Calu3 (cell line): ENCODE measurements around the gene SHANK1. TPM values are rescaled to one million over a fixed set of nuclear protein-coding genes. Genes with fewer than 3 reads are reported as not detected.
"Not testable (repeated sequence)": the region's sequence is repeated elsewhere in the genome, so short reads cannot be mapped to it uniquely, and the experiment has no call there.

Experiments
- BruUV-seq: library from RNA; stranded (reverse); fragments of 400-500 nt; replicated peaks from 2 replicates; lab custom pipeline; 2021; lab: Mats Ljungman, UMichigan
- CTCF ChIA-PET: fragments of 300-600 bp; sonication (Branson Sonifier 250); formaldehyde crosslinking; loops from one replicate; lab custom pipeline; 2022; ENCODE audit warnings: antibody characterized with exemption; lab: Charles Lee
- DNase-seq: peaks from one replicate; pipeline ENCODE4 v3.0.0; 2022
- H3K27ac Mint-ChIP-seq: one replicate; pipeline ENCODE4 v1.8.0; 2022; ENCODE audit warnings: mixed read lengths; ENCODE audit not compliant: unreplicated experiment
- H3K27me3 Mint-ChIP-seq: one replicate; pipeline ENCODE4 v1.8.0; 2022; ENCODE audit warnings: mixed read lengths; ENCODE audit not compliant: unreplicated experiment
- H3K36me3 Mint-ChIP-seq: one replicate; pipeline ENCODE4 v1.8.0; 2022; ENCODE audit warnings: mild to moderate bottlenecking, moderate library complexity, mixed read lengths; ENCODE audit not compliant: insufficient read depth, unreplicated experiment
- H3K4me1 Mint-ChIP-seq: one replicate; pipeline ENCODE4 v1.8.0; 2022; ENCODE audit warnings: mild to moderate bottlenecking, low read depth, mixed read lengths; ENCODE audit not compliant: unreplicated experiment
- H3K4me3 Mint-ChIP-seq: one replicate; pipeline ENCODE4 v1.8.0; 2022; ENCODE audit warnings: mild to moderate bottlenecking, low read depth, moderate library complexity, mixed read lengths; ENCODE audit not compliant: unreplicated experiment
- H3K9me3 Mint-ChIP-seq: one replicate; pipeline ENCODE4 v1.8.0; 2022; ENCODE audit warnings: low read depth, mixed read lengths; ENCODE audit not compliant: unreplicated experiment
- intact Hi-C: fragments of 100-400 bp; cut with micrococcal nuclease; formaldehyde crosslinking; loops from one replicate; pipeline ENCODE4 v1.10.0; 2022; ENCODE audit not compliant: unreplicated experiment
- total RNA-seq: library from RNA; stranded (reverse); gene quantifications from 2 replicates; pipeline ENCODE4 v1.2.3, GENCODE V29; 2022
- TF ChIP-seq, protein P1 (sequence below): fragments of 200-600 bp; IDR thresholded peaks from one replicate; pipeline ENCODE4 v1.8.0; 2022; ENCODE audit warnings: antibody characterized with exemption; ENCODE audit not compliant: unreplicated experiment

Gene SHANK1
- total RNA-seq, 1 experiment from 2014 or later, result not detected

GRCh38 chr19:50759886-50760285, 40.3 kb upstream of the SHANK1 start:
- Mint-ChIP-seq H3K9me3 (no peaks in the 10 kb centered on the region), H3K36me3 (peaks cover 5% of the 10 kb centered on the region), H3K4me1 (no peaks in the 10 kb centered on the region), H3K27me3 (peaks cover 53% of the 10 kb centered on the region), H3K4me3 (no peak overlapping the region), H3K27ac (no peak overlapping the region)
- BruUV-seq, result no TSS peak
- intact Hi-C loops, result no loop called here
- CTCF ChIA-PET, result interaction anchor here (0.7 kb wide), 1 partner anchor 17 kb away, joined by 4 read pairs; no protein-coding TSS in a partner anchor
- TF ChIP-seq, protein P1, sequence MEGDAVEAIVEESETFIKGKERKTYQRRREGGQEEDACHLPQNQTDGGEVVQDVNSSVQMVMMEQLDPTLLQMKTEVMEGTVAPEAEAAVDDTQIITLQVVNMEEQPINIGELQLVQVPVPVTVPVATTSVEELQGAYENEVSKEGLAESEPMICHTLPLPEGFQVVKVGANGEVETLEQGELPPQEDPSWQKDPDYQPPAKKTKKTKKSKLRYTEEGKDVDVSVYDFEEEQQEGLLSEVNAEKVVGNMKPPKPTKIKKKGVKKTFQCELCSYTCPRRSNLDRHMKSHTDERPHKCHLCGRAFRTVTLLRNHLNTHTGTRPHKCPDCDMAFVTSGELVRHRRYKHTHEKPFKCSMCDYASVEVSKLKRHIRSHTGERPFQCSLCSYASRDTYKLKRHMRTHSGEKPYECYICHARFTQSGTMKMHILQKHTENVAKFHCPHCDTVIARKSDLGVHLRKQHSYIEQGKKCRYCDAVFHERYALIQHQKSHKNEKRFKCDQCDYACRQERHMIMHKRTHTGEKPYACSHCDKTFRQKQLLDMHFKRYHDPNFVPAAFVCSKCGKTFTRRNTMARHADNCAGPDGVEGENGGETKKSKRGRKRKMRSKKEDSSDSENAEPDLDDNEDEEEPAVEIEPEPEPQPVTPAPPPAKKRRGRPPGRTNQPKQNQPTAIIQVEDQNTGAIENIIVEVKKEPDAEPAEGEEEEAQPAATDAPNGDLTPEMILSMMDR, result no peak
- no peak for DNase-seq

DNA sequence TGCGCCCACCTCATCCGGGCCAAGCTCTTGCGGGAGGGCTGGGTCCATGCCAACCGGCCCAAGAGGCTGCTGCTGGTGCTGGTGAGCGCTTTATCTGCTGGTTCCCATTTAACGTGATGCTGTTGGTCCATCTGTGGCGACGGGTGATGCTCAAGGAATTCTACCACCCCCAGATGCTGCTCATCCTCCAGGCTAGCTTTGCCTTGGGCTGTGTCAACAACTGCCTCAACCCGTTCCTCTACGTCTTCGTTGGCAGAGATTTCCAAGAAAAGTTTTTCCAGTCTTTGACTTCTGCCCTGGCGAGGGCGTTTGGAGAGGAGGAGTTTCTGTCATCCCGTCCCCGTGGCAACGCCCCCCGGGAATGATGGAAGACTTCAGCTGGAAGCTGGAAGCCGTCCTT, 39.5 kb upstream of the SHANK1 start:
- DNase-seq, H3K27ac Mint-ChIP-seq, H3K4me3 Mint-ChIP-seq, CTCF ChIA-PET, H3K4me1 Mint-ChIP-seq, H3K9me3 Mint-ChIP-seq, H3K36me3 Mint-ChIP-seq, BruUV-seq, intact Hi-C loops: not testable (repeated sequence)
- peaks cover 53% of the 10 kb centered on the region for H3K27me3 Mint-ChIP-seq

DNA sequence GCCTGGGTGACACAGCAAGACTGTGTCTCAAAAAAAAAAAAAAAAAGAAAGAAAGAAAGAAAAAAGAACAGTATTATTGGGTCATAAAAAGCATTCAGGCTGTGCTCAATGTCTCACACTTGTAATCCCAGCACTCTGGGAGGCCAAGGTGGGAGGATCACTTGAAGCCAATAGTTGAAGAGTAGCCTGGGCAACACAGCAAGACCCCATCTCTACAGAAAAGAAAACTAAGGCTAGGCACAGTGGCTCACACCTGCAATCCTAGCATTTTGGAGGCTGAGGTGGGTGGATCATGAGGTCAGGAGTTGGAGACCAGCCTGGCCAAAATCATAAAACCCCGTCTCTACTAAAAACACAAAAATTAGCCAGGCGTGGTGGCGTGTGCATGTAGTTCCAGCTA, 38.0 kb upstream of the SHANK1 start:
- CTCF ChIA-PET, H3K27ac Mint-ChIP-seq, H3K4me3 Mint-ChIP-seq, intact Hi-C loops, H3K4me1 Mint-ChIP-seq, H3K9me3 Mint-ChIP-seq, H3K36me3 Mint-ChIP-seq, BruUV-seq, DNase-seq: not testable (repeated sequence)
- H3K27me3 Mint-ChIP-seq, result peaks cover 63% of the 10 kb centered on the region

DNA sequence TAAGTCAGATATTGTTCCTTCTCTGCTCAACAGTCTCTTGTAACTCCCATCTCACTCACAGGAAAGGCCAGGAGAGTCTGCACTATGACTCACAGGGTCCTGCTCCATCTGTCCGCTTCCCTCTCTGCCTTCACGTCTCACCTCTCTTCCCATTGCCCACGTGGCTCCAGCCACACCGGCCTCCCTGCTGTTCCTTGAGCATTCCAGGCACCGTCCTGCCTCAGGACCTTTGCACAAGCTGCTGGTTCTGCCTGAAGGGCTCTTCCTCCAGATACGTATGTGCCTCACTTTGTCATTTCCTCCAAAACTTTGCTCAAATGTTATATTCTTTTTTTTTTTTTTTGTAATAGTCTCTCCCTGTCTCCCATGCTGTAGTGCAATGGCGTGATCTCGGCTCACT, 36.6 kb upstream of the SHANK1 start:
- H3K9me3 Mint-ChIP-seq, CTCF ChIA-PET, H3K36me3 Mint-ChIP-seq, intact Hi-C loops, DNase-seq, H3K27ac Mint-ChIP-seq, BruUV-seq, H3K4me3 Mint-ChIP-seq, H3K4me1 Mint-ChIP-seq: not testable (repeated sequence)
- peaks cover 75% of the 10 kb centered on the region for H3K27me3 Mint-ChIP-seq

- no TSS peak for BruUV-seq
- Mint-ChIP-seq H3K9me3 (no peaks in the 10 kb centered on the region), H3K4me3 (no peak overlapping the region), H3K36me3 (peaks cover 5% of the 10 kb centered on the region), H3K27ac (no peak overlapping the region), H3K4me1 (no peaks in the 10 kb centered on the region), H3K27me3 (peaks cover 90% of the 10 kb centered on the region)
- no peak for DNase-seq
- CTCF ChIA-PET, result interaction anchor here (0.6 kb wide), 1 partner anchor 33 kb away, joined by 3 read pairs; no protein-coding TSS in a partner anchor
- intact Hi-C loops, result no loop called here
- TF ChIP-seq, protein P1, result no peak
Measured at GRCh38 chr19:50753879-50754278, 34.3 kb upstream of the SHANK1 start.

DNA sequence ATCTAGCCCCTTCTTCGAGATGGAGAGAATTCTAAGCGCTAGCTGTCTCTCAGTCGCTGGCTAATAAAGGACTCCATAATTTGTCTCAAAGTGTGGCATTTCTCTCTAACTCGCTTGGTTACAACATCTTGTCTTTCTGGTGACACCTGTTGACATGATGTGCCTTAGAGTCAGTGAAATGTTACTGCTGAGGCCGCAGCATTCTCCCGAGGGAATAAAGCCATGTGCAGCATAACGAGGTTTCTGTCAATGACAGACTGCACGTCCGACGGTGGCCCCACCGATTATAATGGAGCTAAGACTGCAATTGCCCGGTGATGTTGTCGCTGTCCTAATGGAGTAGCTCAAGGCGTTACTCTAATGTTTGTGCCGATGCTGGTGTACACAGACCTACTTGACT, 30.4 kb upstream of the SHANK1 start:
- no peaks in the 10 kb centered on the region for H3K4me1 Mint-ChIP-seq
- CTCF ChIA-PET, result no interaction called here
- intact Hi-C loops, result no loop called here
- no peak overlapping the region for H3K27ac Mint-ChIP-seq
- BruUV-seq, result no TSS peak
- TF ChIP-seq, protein P1, result no peak
- DNase-seq, result no peak
- H3K27me3 Mint-ChIP-seq, result peaks cover 72% of the 10 kb centered on the region
- H3K4me3 Mint-ChIP-seq, result no peak overlapping the region
- no peaks in the 10 kb centered on the region for H3K36me3 Mint-ChIP-seq
- H3K9me3 Mint-ChIP-seq, result no peaks in the 10 kb centered on the region
